ENCODE data around the gene UNG.
"Not testable (repeated sequence)": the region's sequence is repeated elsewhere in the genome, so short reads cannot be mapped to it uniquely, and the experiment has no call there.

UNG gene

DNA sequence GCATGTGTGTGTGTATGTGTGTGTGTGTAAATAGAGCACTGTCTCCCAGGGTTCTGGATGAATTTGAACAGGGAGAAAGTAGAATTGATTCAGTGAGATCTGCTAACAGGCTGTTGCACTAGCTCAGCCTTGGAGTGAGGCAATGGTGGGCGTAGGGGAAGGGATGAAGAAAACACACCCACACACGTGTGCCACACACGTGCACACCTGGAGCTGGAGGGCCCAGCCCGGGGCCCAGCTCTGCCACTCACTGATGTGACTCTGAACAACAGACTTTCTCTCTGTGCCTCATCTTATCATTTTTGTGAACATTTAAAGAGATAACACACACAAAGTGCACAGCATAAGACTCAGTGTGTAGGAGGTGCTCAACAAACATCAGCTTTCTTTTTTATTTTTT is 23.2 kb downstream of the UNG start:
- no peak for DNase-seq (ENCODE audit: low read depth in 1 of 2, low spot score in 1 of 2)

DNA sequence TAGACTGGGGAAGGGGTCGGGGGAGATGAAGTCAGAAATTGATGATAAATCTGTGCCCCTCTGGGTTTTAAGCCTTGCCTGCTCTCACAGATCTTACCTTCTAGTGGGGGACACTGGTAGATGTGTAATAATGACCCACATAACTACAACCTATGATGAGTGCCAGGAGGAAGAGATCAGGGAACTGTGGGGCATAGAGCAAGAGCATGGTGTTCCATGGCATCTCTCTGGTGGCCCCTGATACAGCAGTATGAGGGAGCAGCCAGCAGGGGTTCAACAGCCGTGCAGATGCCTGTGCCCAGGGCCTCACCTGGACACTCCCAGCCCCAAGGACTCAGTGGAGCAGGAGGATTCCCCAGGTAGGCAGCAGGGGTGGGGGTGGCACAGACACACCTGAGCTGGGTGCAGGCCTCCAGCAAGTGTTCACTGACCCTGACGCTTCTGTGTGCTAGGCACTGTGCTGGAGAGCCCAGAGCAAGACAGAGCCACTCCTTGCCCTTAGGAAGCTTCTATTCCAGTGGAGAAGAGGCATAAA is 24.0 kb downstream of the UNG start:
- DNase-seq (ENCODE audit: low read depth in 1 of 2, low spot score in 1 of 2) = no peak

DNA sequence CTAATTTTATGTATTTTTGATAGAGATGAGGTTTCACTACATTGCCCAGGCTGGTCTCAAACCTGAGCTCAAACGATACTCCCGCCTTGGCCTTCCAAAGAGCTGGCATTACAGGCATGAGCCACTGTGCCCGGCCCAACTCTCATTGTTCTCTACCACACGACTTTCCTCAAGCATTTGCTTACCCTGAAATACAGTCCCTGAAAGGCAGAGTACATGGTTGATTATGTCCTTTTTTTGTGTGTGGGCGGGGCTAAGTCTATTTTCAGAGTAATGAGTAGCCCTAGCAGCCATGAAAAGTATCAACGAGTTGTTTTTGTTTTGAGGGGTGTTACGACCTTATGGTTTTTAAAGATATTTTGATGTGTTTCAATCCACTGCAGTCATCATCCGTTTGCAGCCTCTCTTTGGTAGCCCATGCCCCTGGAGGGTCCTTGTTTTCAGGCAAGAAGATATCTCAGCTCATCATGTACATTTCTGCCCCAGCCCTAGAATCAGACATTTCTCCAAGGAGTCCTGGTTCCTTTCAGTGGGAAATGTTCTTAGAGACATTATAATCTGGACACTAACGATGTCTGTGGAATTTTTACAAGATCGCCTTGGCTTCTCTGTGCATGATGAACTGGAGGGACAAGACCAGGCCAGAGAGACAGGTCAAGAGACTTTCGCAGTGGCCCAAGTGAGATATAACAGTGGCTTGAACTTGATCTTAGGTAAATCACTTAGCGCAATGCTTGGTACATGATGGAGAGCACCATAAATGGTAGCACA is 27.7 kb downstream of the UNG start:
- no peak for DNase-seq (ENCODE audit: low read depth in 1 of 2, low spot score in 1 of 2)

DNA sequence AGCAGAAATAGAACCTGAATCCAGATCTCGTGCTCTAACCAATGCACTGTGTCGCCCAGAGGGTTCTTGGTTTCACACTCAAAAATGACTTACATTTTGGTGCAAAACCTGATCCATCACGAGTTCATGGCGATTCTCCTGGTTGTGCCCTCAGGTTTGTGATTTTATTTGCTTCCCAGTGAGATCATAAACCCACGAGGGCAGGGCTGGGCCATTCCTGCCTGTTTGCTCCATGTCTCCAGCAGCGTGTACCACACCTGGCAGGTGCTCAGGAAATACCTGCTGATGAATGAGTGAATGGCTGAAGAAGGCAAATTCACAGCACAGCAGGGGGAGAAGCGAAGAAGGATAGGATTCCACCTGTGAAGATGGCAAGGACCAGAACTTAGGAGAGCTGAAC is 28.4 kb downstream of the UNG start:
- no peak for DNase-seq (ENCODE audit: low read depth in 1 of 2, low spot score in 1 of 2)

DNA sequence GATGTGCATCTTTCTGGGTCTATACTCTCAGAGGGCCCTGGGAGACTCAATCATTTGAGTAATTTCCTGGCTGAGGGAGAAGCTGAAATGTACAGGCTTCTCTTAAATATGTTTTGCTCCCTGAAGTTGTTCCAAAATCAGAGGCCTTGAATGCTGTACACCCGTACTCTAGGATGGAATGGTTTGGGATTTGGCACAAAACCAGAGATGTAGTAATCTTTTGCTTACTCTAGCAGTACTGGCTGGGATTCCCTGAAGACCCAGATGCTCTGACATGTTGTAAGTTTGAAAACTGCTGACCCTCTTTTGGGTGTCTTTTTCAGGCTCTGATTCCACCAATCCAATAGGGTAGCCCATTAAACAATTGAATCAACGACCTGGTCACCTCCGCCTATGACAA is 29.4 kb downstream of the UNG start:
- no peak for DNase-seq (ENCODE audit: low read depth in 1 of 2, low spot score in 1 of 2)

DNA sequence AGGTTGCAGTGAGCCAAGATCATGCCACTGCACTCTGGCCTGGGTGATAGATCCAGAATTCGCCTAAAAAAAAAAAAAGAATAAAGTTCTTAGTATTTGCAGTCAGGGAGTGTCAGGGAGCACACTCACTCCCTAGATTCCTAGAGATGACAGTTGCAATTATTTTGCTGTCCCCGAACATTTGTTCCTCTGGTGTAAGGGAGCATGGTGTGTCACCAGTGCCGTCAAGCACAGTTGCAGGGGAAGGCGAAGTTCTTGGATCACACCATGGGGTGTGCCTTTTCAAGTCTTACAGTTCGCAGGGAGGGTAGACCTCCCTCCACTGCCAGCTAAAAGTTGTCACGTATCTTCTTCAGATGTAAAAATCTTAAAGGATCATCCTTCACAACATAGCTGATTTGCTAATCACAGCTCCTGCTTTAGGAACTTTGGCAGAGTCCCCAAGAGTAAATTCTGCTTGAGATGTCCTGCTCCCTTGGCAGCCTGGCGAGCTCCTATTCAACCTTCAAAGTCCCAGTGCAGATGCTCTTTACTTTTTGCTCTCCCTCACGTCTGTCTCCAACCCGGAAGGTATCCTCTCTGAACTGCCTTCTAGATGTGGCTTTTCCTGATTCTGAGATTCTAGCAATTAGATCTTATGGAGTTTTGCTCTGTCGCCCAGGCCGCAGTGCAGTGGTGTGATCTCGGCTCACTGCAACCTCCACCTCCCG is 30.3 kb downstream of the UNG start:
- DNase-seq (ENCODE audit: low read depth in 1 of 2, low spot score in 1 of 2) = no peak

DNA sequence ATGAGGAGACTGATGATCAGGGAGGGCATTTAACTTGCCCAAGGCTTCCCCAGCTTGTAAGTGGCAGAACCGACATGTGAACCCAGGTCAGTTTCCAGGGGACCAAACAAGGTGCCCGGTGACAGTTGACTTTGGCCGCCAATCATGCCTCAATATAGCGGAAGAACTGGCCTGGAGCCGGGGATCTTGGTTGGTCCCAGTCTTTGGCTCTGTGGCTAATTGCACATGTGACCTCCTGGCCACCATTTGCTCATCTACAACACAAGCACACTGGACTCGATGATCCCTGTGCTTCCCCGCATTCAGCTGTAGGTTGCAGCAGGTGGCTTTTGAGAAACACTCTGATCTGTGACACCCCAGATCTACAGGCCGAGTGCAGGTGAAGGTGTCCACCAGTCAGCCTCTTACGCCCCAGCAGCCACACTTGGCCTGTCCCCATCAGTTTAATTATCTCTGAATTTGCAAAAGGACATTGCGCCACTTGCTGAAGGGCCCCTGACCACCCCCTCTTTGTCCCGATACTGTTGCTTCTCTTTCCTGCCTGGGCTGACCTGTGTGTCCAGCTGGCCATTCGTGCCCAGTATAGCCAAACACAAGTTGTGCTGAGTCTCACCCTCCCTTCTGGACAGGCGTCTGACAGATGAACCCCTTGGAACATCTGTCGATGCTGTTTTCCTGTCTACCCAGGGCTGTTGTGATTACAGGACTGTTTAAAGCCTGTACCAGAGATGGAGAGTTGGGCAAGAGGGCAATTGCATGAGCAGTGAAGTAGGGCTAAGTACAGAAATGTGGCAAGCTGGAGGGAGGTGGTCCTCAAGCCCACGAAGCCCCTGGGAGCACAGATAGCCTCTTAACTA is 33.1 kb downstream of the UNG start:
- no peak for DNase-seq (ENCODE audit: low read depth in 1 of 2, low spot score in 1 of 2)

DNA sequence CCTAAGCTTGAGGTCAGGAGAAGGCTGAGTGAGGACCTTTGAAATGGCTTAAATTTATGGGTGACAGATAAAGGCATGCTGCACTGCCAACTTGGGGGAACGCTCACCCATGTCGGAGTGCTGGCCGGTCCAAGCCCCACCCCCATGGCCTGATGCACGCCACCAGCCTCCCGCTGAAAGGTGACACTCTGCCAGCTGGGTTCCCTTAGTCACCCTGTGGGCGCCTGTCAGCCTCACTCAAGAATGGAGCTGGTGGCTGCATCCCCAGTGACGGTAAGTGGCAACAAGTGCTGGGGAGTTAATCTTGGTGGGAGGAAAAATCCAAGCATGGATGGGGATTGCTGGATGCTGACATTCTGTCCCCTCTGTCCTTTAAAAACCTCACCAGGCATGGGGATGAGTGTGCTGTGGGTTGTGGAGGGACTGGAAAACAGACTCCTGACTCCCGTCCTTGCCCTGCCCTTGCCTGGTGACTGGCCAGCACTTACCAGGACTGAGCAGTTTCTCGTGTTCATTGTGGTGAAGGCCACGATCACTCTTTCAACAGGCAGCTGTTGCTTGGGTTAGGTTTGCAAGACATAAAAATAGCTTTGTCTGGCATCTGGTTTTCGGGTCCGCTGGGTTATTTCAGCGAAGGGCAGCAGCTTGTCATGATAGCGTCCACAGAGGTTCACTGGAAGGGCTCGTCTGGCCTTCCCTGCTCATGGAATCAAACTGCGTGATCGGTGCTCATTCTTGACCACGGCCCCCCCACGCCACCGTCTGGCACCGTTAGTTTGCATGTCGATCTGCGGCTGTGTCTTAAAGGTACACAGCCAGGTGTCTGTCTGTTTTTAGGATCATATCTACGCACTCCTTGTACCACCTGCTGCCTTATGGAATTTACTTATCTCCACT is 34.0 kb downstream of the UNG start:
- no peak for DNase-seq (ENCODE audit: low read depth in 1 of 2, low spot score in 1 of 2)

DNA sequence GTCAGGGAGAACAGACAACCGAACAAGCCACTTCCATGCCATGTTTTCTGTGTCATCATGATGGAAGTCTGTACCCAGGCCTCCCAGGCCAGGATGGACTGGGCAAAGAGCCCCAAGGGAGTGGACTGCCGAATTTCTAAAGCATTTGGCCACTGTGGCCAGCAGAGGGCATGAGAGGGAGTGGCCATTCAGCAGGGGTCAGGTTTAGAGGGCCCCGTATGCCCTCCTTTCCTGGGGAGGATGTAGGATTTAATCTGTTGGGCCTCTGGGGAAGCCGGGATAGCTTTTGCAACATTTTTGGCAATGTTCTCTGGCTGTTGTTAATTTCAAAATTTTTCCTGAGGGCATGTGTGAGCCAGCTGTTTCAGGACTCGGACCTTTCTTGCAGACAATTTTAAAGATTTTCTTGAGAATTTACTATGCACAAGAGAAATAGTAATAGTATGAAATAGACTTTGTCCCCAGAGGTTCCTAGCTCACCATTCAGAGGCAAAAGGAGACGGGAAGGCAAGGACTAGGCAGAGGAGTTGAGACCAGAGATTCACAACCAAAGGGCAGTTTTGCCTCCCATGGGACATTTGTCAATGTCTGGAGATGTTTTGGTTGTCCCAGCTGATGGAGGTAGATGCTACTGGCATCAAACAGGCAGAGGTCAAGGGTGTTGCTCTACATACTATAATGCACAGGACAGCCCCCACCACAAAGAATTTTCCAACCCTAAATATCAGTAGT is 37.0 kb downstream of the UNG start:
- no peak for DNase-seq (ENCODE audit: low read depth in 1 of 2, low spot score in 1 of 2)

DNA sequence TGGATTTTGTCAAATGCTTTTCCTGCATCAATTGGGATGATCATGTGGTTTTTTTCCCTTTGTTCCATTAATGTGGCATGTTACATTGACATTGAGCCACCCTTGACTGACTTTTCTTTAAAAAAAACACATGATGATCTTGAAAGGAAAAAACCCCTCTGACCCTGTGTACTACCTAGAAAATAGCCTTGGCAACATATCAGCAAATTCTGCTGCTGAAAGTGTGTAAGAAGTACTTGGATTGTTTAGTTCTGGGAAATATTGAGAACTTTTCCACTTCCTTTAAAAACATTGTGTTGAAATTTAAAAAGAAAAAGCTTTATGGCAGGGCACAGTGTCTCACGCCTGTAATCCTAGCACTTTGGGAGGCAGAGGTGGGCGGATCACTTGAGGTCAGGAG is 39.7 kb downstream of the UNG start:
- DNase-seq (ENCODE audit: low read depth in 1 of 2, low spot score in 1 of 2) = no peak

DNA sequence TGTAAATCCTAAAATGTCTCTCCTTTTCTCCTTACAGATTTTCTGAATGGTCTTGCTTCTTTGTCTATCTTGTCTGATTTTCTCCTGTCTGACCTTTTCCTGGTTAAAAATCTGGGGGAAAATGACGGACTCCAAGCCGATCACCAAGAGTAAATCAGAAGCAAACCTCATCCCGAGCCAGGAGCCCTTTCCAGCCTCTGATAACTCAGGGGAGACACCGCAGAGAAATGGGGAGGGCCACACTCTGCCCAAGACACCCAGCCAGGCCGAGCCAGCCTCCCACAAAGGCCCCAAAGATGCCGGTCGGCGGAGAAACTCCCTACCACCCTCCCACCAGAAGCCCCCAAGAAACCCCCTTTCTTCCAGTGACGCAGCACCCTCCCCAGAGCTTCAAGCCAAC is 42.0 kb downstream of the UNG start:
- DNase-seq (ENCODE audit: low read depth in 1 of 2, low spot score in 1 of 2) = no peak

DNA sequence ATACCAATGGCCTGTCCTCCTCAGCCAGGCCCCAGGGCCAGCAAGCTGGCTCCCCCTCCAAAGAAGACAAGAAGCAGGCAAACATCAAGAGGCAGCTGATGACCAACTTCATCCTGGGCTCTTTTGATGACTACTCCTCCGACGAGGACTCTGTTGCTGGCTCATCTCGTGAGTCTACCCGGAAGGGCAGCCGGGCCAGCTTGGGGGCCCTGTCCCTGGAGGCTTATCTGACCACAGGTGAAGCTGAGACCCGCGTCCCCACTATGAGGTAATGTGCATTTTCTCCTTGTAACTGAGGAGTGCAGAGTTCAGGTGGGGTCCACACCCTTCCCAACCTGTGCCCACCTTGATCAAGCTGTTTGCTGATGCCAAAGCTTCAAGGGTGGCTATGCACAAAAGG is 42.4 kb downstream of the UNG start:
- DNase-seq (ENCODE audit: low read depth in 1 of 2, low spot score in 1 of 2) = no peak

DNA sequence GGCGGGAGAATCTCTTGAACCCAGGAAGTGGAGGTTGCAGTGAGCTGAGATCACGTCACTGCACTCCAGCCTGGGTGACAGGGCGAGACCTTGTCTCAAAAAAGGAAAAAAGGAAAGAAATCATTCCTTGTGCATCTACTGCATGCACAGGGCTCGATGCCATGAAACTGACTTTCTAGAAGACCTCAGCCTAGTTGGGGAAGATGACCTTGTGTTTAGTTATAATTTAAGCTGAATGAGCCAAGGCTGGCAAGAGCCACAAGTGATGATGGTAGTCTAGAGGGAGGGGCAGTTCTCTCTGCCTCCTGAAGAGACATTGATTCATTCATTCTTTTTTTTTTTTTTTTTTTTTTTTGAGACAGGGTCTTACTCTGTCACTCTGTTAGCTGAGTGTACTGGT is 43.2 kb downstream of the UNG start:
- no peak for DNase-seq (ENCODE audit: low read depth in 1 of 2, low spot score in 1 of 2)

DNA sequence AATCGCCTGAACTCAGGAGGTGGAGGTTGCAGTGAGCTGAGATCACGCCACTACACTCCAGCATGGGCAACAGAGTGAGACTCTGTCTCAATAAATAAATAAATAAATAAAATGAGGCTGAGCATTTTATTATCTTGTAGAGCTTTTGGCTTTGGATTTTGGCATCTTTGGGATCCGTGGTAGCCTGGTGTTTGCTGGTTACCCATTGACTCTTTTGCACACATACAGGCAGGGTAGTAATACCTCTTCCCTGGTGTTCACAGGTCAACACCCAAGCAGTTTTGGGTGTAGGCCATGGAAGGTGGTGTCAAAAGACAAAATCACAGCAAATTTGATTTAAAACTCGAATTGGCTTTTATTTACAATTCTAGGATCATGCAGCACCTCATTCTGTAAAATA is 46.8 kb downstream of the UNG start:
- no peak for DNase-seq (ENCODE audit: low read depth in 1 of 2, low spot score in 1 of 2)

DNA sequence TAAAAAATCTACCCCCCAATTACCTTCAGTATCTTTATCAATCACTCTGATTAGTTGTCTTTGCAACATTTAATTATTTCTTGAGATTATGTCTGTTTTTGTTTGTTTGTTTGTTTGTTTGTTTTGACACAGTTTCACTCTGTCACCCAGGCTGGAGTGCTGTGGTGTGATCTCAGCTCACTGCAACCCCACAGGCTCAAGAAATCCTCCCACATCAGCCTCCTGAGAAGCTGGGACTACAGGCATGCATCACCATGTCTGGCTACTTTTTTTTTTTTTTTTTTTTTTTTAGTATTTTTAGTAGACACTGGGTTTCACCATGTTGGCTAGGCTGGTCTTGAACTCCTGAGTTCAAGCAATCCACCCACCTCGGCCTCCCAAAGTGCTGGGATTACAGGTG is 49.7 kb downstream of the UNG start:
- DNase-seq (ENCODE audit: low read depth in 1 of 2, low spot score in 1 of 2) = not testable (repeated sequence)

DNA sequence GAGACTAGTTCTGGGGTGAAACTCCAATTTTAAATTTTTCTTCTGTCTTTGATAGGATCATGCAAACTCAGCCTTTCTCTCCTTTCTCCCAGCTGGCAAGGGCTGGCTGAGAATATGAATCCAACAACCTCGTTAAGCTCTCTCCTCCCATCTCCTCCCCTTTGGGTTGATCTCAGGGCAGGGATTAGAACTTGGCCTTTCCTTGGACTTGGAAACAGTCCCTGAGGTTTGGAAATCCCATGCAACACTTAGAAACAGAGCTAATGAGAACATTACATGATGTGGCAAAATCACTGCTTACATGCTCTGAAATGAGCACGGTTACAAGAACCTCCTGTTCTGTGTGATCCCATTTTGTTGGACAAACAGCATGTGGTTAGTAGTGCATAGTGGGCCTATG is 50.6 kb downstream of the UNG start:
- DNase-seq (ENCODE audit: low read depth in 1 of 2, low spot score in 1 of 2) = no peak

DNA sequence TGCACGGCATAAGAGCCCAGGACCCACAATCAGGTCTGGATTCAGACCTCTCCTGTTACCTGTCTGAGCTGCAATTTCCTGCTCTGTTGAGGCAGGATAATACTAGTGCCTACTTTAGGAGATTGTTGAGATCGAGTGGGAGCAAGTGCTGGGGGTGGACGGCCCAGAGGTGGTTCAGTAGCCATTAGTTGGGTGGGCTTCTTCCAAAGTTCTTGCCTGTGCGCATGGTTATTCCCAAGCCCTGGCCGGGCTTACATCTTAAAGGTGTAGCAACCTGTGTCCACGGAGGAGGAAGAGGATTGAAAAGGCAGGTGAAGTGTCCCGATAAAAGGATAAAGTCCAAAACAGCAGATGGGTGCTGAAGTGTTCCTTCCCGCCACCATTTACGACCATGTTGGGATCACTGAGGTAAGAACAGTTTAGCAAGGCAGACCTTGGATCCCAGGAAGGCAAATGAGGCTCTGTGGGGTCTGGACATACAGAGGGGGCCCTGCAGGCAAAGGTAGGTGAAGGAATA is 52.8 kb downstream of the UNG start:
- no peak for DNase-seq (ENCODE audit: low read depth in 1 of 2, low spot score in 1 of 2)

DNA sequence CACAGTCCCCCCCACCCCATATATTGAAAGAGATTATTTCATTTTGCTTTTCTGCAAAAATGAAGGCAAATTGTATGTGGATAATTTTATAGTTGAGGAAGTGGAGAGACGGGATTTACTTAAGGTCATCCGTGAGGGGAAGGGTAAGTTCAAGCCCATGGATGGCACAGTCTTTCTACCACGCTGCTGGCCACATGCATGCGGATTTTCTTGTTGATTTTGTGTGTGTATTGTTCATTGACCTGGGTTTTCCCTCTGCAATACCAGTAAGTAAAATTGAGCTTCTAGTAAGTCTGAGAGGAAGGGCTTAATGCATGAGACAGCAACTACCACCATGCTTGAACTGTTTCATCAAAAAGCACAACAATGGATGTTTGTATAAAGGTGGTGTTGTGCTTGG is 54.1 kb downstream of the UNG start:
- DNase-seq (ENCODE audit: low read depth in 1 of 2, low spot score in 1 of 2) = no peak

DNA sequence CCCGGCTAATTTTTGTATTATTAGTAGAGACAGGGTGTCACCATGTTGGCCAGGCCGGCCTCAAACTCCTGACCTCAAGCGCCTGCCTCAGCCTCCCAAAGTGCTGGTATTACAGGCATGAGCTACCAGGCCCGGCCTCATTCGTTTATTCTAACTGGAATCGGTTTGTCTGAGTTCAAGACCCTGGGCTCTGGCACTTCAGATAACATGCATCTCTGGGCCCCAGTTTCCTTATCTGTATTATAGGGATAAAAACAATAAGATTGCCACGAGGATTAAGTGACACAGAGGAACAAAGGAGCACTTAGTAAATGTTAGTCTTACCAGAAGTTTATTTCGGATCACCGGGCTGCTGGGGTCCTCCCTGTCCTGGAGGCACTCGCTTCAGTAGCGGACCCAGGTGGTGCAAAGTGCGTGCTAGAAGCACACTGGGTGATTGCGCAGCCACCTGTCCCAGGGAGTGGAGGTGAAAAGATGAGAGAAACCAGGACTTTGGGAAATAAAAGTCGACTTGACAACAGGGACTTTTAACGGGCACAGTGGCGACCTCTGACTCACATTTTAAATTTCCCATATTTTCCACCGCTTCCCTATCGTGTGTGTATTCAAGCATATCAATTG is 56.5 kb downstream of the UNG start:
- DNase-seq (ENCODE audit: low read depth in 1 of 2, low spot score in 1 of 2) = no peak
